NCI-H1092 treated with DMSO at 0.1 percent for 48 hours (cell line): ENCODE measurements around the gene POLN.

ENCODE experiments used
- DNase-seq: peaks from one replicate; lab custom pipeline; 2025; lab: John Stamatoyannopoulos, UW

POLN gene

GRCh38 chr4:2262145-2262943, 20.4 kb upstream of the POLN start:
- DNase-seq, result peak; percentile 99

GRCh38 chr4:2261853-2262144, 19.9 kb upstream of the POLN start, which contains the start of gene MXD4:
Gene MXD4 (minus strand): TSS chr4:2262109. CDS start chr4:2261980, 129 bp downstream.
- no peak for DNase-seq

GRCh38 chr4:2261110-2261852, 19.4 kb upstream of the POLN start:
- DNase-seq, result no peak

GRCh38 chr4:2260344-2261109, 18.6 kb upstream of the POLN start:
- DNase-seq, result no peak

- no peak for DNase-seq
These were observed 17.8 kb upstream of the POLN start for GRCh38 chr4:2259541-2260343.

- DNase-seq, result no peak
These were observed 17.2 kb upstream of the POLN start for GRCh38 chr4:2259036-2259540.

GRCh38 chr4:2258091-2259035, 16.4 kb upstream of the POLN start:
- no peak for DNase-seq

GRCh38 chr4:2257361-2258081, 15.6 kb upstream of the POLN start:
- DNase-seq, result no peak

GRCh38 chr4:2256781-2257191, 14.9 kb upstream of the POLN start:
- DNase-seq, result no peak

- DNase-seq, result no peak
These were observed 14.3 kb upstream of the POLN start for GRCh38 chr4:2256156-2256731.

- DNase-seq, result peak; percentile 11
These were observed 13.7 kb upstream of the POLN start for GRCh38 chr4:2255501-2256155.

GRCh38 chr4:2254665-2255500, 13.0 kb upstream of the POLN start:
- no peak for DNase-seq

GRCh38 chr4:2253160-2254084, 11.5 kb upstream of the POLN start:
- no peak for DNase-seq

GRCh38 chr4:2252530-2253091, 10.7 kb upstream of the POLN start:
- no peak for DNase-seq

- no peak for DNase-seq
These were observed 10.0 kb upstream of the POLN start for GRCh38 chr4:2251795-2252529.
